GM19324 (cell line): ENCODE data around the gene UBA7.
"Not testable (repeated sequence)": the region's sequence is repeated elsewhere in the genome, so short reads cannot be mapped to it uniquely, and the experiment has no call there.

Source experiments
- ATAC-seq: cut with Tn5 transposase; IDR thresholded peaks from one replicate; pipeline ENCODE4 v1.9.1; 2021; ENCODE audit warnings: mild to moderate bottlenecking, moderate library complexity; ENCODE audit not compliant: unreplicated experiment, low FRiP score

UBA7 gene

GRCh38 chr3:49786357-49787181, 27.2 kb downstream of the UBA7 start, which contains the start of gene IP6K1:
Gene IP6K1 (minus strand): TSS chr3:49786542. CDS start chr3:49748040, 38,502 bp downstream.
- ATAC-seq = peak; percentile 96

- peak; percentile 45 for ATAC-seq
Observed at GRCh38 chr3:49785565-49786356, 28.0 kb downstream of the UBA7 start.

GRCh38 chr3:49782277-49782676, 31.5 kb downstream of the UBA7 start:
- not testable (repeated sequence) for ATAC-seq

- no peak for ATAC-seq
Observed at GRCh38 chr3:49781415-49782199, 32.1 kb downstream of the UBA7 start.

- ATAC-seq = not testable (repeated sequence)
Observed at GRCh38 chr3:49780975-49781365, 32.8 kb downstream of the UBA7 start.

DNA sequence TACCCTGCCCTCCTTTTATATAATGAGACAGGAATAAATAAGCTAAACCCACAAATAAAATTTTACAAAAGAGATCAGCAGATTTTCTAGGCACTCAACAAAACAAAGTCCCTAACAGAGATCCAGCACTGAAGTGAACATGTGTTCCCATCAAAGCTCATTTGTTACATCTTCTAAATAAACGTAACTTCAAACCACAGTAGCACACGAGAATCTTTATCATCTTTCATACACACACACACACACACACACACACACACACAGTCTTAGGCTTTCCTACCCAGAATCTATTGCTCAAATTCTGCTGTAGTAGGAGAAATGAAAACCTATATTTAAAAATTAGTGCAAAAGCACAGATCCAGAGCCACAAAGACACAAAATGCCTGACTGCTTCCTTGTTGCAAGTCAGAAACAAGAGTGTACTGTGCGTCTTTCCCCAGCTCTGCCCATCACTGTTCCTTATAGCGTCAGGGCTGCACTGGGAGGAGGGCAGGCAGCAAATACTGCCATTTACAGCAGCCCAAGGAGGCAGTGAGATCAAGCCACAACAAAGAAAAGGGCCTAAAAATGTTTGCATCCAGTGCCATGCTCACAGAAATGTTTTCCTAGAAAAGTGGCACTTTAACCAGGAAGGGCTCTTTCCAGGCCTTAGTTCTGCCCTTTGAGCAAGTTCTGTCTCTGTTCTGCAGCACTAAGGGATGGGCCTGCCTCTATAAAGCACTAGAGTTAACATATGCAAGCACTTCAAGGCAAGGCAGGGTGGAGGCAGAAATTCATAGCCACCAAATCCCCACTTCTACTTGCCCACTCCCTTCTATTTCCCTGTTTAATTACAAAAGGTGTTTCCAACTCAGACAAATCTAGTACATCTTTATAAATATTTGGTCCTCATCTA, 33.4 kb downstream of the UBA7 start:
- no peak for ATAC-seq

DNA sequence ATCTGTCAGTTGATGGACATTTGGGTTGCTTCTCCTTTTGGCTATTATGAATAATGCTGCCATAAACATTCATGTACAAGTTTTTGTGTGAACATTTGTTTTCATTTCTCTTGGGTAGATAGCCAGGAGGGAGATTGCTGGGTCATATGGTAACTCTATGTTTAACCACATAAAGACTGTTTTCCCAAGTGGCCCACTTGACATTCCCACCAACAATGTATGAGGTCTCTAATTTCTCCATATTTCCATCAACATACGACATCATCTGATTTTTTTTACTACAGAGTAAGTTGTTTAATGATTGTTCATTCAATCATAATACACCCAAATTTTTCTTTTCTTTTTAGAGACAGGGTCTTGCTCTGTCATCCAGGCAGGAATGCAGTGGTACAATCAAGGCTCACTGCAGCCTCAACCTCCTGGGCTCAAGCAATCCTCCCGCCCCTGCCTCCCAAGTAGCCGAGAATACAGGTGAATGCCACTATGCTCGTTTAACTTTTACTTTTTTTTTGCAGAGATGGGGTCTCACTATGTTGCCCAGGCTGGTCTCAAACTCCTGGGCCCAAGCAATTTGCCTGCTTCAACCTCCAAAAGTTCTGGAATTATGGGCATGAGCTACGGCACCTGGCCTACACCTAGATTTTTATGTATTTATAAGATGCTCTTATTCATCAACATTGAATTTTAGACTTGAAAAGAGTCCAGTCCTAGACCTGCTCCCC, 34.2 kb downstream of the UBA7 start:
- ATAC-seq = no peak

- ATAC-seq = not testable (repeated sequence)
Observed at GRCh38 chr3:49776101-49776500, 37.7 kb downstream of the UBA7 start.

GRCh38 chr3:49775538-49775937, 38.2 kb downstream of the UBA7 start:
- ATAC-seq = no peak

GRCh38 chr3:49772703-49773102, 41.0 kb downstream of the UBA7 start:
- ATAC-seq = no peak

GRCh38 chr3:49771340-49771938, 42.3 kb downstream of the UBA7 start:
- no peak for ATAC-seq

GRCh38 chr3:49769926-49770325, 43.8 kb downstream of the UBA7 start:
- ATAC-seq = no peak

- ATAC-seq = no peak
Observed at GRCh38 chr3:49769286-49769915, 44.4 kb downstream of the UBA7 start.

DNA sequence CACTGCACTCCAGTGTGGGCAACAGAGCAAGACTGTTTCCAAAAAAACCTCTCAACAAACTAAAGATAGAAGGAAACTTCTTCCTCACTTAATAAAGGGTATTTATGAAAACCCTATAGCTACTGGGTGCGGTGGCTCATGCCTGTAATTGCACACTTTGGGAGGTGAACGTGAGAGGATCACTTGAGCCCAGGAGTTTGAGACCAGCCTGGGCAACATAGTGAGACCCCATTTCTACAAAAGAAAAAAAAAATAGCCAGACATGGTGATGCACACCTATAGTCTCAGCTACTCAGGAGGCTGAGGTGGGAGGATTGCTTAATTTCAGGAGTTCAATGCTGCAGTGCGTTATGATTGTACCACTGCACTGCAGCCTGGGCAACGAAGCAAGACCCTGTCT, 49.8 kb downstream of the UBA7 start:
- no peak for ATAC-seq

DNA sequence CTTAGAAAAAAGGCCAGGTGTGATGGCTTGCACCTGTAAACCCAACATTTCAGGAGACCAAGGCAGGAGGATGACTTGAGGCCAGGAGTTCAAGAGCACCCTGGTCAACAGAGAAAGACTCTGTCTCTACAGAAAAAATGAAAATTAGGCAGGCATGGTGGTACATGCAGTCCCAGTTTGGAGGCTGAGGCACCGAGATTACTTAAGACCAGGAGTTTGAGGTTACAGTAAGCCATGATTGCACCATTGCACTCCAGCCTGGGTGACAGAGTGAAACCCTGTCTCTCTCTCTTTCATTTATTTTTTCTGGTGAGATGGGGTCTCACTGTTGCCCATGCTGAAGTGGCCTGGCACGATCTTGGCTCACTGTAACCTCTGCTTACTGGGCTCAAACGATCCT, 52.1 kb downstream of the UBA7 start:
- ATAC-seq = no peak

DNA sequence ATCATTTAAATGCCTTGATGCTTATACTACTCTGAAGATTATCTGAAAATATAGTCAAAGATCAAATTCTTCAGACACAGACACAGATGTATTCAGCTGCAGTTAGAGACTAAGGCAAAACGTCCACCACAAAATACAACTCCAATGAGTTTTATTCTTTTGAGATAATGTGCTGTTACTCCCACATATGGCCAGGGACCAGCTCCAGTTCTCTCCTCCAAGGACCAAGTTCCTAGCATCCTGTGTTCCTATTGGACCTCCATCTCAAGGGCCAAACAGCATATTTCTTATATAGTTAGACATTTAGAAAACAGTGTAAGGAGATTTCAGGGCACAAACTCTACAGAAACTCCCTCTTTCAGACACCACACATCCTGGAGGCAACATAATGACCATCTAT, 54.5 kb downstream of the UBA7 start:
- ATAC-seq = no peak

DNA sequence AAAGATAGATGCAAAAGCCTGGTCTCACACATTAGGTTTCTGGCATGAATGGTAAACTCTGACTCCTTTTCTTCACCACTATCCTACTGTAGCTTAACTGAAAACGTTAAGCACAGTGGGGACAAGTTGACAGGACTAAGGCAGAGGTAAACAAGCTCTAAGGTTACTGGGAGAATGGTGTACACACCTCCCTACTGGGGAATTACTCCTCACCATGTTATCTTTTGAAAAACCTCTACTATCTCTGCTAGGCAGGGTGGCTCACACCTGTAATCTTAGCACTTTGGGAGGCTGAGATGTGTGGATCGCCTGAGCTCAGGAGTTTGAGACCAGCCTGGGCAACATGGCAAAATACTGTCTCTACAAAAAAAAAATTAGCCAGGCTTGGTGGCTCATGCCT, 56.6 kb downstream of the UBA7 start:
- ATAC-seq = no peak

GRCh38 chr3:49756036-49756435, 57.7 kb downstream of the UBA7 start:
- no peak for ATAC-seq
